ENCODE results near the gene TBX20.
"Not testable (repeated sequence)": the region's sequence is repeated elsewhere in the genome, so short reads cannot be mapped to it uniquely, and the experiment has no call there.

The TBX20 gene

DNA sequence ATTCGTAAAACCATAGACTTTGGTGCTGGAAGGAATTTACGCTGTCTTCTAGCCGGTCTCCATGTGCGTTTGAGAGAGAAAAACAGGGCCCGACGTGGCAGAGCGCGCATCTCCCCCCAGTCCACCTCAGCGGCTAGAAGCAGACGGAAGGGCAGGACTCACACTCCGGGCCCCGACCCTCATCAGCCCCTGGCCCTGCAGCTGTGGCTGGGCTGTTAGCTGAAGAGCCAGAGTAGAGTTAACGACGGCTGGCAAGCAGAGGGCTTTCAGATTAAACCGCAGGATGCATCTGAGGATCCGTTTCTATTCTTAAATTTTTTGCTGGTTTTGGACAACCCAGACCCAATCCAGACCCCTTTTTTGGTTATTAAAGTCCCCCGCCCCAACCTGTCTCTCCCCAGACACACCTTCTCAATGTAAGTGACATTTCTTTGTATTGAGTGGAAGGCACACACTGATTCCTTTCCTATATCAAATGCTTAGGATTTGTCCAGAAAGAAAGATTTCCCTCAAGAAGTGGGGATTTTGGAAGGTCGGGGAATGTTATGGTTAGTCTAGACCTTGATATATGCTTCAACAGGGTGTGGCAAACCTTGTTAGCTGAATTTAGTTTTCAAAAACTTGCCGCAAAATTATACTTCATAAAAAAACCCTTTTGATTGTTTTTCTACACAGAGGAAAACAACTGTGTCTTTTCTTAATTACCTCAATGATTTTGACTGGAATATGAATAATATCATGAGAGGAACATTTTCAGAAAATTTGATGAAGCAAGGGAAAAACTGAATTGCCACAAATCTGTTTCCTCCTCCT, 1.7 kb upstream of the TBX20 start:
- DNase-seq: no peak

DNA sequence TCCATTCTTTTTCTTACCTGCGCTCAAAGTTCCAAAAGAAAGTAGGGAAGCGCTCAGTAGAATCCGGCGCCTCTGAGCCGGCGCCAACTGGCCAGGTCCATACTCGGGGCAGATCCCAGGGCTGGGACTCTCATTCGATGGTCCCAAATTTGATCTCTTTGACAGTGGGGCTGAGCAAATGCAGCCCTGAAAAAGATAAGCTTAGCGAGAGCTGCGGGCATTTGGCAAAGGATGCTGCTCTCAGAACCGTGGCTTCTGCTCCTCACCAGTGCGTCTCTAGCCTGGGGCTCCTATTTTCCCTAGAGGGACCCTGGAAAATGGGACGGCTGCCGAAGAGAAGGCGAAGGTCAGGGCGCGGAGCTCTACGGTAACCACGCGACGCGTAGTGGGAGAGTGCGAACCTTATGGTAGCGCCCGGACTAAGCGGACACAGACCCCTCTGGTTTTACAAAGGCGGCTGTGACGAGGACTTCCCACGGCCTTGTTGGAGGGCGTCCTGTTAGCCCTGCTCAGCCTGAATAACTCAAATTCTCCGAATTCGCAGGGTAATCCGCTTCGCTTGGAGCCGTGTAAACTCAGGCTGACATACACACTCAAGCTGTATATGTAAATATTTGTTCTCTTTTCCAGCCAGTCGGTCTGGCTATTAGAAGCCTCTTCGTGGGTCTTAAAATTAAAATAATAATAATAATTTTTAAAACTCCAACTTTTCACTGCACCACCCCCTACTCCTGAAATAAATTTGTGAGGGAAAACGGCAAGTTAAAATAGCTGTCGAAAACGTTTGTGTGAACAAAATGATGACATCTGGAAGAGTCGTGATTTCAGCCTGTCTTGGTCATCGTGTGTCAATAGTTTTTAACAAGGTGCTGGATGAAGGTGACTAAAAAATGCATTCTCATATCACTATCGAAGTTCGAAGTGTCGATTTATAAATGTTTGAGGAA, 869 bp upstream of the TBX20 start:
- no peak for DNase-seq

DNA sequence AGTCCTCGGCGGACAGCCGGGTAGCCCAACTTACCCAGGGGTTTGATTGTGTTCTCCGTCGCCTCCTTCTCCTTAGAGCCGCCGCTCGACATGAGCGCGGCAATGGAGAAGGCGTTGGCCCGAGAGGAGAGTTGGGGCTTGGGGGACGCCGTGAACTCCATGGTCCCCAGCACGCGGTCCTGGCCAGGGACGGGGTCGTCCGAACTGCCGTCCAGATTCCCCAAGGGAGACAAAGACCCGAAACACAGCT, 515 bp downstream of the TBX20 start:
- DNase-seq: no peak

DNA sequence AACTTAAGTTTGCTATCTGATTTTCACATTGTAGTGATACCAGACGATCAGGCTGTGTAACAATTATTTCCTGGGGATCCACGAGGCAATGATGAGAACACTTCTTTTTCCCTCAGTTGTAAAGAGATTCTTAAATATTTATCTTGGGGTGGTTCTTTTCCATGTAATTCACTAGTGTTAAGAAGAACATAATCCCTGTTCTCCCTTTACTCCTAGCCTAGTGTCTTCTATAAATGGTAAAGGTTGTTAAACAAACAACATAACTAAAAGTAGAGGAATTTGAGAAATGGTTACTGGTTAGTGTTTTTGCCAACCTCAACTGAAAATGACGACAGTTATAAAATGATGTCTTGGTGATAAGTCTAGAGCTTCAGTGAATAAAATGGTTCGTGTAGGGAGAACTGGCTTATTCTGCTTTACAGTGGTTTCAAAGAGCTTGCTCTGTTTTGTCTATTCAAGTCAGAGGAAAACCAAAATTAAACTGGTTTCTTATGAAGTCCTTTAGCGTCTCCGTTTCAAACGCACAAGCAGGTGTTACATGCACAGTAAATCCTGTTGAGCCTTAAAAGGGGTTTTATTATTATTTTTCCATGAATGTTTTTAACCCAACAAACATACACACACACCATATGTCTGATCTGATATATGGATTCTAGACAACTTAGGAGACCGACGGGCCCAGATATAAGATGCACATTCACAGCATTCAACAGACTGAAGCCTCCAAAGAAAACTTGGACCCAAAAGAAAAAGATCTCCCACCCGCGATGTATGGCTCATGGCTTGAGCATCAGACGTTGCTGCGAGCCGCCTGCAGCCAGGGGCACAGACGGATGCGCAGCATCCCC, 1.1 kb downstream of the TBX20 start:
- no peak for DNase-seq

DNA sequence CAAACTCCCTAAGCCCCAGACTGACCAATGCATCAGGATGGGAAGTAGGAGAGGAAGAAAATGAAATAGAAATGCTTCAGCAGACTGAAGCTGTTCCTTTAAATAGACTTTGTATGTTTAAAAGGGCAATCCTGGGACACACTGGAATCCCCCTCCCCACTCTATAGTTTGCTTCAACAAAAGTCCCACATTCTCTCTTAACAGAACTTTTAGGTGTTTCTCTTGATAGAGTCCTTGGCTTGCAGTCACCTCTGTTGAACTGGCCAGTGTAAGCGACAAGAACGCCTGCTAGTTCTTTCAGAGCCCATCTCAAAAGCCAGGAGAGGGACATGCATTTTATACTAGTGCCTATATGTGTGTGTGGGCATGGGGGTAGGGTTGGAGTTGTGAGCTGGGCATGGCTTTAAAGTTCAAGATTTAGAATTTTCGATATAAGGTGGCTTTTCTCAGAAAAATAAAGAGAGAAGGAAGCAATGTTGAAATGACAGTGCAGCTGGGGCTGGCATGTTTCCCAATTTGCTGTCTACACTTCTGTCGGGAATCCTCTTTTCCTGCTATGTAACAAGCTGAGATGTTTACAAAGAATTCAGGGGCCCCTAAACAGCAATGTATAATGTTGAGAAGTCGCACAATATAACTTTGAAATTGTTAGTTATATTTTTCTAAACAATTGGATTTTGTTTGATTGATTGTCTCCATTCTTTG, 2.1 kb downstream of the TBX20 start:
- DNase-seq: no peak

DNA sequence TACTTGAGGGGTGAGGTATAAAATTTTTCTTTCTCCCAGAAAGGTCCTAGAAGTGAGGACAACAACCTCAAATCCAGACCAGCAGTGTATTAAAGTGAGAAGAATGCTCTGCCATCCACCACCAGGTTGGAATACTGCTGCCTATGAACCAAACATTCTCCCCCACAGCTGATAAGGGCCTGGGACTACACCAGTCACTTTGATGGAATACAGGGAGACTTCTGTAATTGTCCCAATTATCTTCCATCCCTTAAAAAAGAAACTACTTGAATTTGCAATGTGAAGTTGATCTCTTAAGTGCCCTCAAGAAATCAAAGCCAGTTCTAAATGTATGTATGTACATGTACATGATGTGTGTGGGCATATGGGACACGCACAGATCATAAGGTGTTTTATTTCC, 3.0 kb downstream of the TBX20 start:
- DNase-seq: no peak

DNA sequence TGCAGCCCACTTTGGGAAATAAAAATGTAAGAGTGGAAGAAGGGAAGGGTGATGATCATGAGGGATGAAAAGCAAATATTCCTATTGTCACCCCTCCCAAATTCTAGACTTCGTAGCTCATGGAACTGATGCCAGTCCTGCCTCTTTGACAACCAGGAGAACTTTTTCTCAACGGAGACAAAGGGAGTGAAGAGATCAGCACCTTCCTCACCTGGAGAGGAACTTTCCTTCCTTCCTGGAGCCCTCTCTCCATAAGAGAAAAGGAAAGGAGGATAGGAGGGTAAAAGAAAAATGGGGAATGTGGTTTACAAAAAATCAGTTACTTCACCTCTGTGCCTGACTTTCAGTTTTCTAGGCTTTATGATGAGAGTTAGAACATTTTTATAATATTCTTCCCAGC, 3.4 kb downstream of the TBX20 start:
- no peak for DNase-seq

DNA sequence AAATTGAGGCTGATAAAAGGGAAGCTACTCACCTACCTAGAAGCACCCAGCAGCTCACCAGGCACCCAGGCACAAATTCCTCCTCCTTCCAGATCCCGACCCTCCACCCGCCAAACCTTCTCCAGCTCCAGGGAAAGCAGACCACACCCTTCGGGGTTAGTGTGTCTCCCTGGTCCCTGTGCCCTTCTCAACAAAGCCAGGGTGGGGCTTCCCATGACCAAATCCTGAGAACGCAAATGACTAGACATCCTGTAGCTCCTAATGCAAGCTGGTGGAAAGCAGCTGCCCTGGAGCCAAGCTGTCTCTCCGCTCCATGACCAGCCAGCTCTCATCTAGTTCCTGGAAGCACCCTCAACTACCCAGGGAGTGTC, 4.4 kb downstream of the TBX20 start:
- no peak for DNase-seq

DNA sequence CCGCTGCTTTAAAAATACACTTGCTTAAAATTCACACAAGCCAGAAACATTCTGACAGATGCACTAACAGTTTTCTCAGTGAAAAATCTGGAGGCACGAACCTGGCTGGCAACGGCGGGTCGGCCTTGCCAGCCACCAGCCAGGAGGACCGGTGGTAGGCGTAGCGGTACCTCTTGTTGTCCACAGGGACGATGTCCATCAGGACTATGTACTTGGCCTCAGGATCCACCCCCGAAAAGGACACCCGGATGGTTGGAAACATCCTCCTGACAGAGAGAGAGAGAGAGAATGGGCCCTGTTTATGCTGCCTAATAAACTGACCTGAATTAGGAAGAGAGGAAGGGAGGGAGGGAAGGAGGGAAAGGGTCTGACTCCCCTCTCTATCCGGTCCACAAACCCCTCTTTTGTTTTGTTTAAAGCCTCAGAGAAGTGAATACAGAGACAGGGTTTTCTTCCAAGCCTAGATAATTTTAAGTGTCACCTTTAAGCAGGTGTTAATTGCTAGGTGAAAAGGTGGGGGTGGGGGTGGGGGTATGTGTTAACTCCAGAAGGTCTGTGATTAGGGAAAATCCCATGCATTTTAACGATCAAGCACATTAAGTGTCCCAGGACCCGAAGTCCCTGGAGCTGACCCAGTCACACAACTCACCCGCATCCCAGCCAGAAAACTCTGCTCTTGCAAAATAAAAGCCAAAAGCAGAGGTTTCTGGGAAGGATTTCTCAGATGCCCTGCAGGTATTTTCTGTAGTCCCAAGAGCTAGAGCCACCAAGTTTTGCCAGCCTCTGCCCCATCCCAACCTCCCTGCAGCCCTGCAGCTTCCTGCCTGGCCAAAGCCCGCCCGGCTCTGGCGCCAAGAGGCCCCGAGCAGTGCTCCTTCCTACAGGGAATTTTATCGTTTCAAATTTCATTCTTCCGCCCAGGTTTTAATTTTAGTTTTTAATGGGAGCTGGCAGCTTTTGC, 5.0 kb downstream of the TBX20 start:
- DNase-seq: no peak

DNA sequence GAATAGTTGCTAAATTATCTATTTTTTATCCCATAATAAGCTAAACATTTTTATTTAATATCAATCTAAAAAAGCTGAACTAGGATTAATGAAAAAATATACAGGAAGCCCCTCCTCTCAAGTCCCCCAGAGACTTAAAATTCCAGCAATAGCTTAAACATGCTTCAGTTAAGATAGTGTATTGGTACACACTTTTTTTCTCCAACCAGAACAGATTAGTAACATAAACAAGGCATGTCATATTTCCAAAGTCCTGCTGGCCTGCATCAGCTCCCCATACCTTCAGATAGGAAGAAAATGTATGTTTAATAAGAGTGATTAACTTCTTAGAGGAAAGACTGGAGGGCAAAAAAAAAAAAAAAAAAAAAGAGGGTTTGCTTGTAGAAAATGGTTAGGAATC, 7.1 kb downstream of the TBX20 start:
- no peak for DNase-seq

DNA sequence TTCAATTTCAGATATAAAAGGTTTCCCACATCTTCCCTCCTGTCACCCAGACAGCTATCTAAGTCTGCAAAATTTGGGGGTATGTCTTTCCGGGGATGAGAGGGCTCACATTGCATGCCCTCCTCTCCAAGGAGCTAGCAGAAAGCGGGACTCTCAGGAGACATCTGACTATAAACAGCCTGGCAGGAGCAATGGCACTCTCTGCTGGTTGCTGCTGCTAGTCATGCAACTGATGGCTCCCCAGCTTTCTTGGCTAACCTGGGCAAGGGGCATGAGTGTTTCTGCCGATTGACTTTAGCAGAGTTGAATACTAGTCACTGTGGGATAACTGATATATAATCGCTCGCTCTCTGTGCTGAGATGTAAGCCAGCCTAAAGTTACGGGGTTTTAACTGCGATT, 12.0 kb downstream of the TBX20 start:
- DNase-seq: no peak

DNA sequence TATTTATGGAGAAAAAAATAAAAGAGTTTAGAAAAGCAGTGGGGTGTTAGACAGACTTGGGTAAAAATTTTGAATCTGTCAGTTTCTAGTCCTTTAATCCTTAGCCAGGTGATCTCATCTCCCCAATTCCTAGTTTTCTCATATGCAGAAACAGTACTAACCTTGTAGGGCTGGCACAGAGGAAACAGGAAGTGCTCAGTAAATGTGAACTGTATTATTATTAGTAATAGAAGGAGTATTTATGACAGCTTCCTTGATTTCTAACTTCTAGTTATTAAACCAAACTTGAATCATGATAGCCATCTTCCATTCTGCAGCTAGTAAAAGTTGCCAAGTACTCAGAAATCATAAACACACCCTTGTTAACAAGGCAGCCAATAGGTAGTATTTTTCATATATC, 12.5 kb downstream of the TBX20 start:
- no peak for DNase-seq

DNA sequence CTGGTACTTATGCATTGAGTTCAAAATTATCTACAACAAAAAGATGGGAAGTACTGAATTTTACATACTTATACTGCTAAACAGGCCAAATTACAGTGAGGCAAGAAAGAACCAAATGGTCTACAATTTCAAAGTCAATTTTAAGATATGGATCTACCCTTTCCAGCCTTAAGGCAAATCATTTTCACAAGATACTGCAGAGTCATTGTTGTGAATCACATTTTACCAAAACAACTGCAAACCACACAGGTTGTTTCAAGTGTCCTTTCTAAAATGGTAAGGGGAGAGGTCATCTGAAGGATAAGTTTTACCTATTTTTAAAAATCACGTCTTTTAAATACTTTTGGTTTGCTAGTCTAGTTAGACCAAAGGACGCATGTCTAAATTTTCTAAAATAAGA, 12.9 kb downstream of the TBX20 start:
- DNase-seq: not testable (repeated sequence)

DNA sequence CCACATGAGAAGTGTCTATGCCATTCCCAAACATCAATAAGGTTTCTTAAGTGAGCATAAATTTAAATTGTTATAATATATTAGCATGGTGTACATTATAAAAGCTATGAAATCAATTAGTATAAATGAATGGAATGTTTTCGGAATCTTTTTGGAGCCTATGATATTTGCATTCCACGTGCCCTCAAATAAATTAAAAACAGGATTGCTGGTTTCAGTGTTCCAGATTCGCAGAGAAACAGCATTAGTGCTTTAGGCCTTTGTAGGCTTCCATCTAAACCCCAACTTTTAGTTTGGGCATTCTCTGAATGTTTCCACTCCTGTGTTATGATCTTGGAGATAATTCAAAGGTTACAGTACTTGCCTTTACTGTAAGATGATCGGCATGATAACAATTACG, 15.4 kb downstream of the TBX20 start:
- not testable (repeated sequence) for DNase-seq

DNA sequence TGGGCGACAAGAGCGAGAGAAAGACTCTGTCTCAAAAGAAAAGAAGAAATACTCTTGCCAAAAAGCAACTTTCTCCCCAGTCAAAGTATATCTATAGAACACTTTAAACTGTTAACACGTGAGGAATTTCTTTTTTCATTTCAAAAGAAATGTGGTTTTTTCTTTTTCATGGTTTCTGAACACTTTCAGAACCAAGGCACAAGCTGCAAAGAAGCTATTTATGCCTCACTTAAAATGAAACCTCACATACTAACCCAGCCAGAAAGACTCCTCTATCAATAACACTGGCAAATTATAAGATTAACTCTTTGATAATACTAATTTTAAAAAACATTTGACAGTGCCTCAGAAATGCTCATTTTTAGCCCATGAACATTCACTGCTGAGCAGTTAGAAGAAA, 20.9 kb downstream of the TBX20 start:
- no peak for DNase-seq

DNA sequence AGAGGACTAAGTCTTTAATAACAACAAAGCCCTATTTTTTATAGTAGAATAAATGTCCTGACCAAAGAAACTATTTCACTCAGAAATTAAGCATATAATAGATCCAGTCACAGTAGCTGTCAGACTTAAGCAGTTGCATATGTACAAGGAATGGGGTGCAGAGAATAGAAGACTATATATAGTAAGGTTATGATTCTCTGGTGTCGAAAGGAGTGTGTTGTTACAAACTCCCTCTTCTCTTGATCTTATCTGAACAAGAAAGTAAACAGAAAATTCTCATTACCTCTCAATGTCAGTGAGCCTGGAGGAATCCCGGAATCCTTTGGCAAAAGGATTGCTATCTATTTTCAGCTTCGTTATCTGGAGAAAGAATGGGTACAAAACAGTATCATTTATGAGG, 22.7 kb downstream of the TBX20 start:
- DNase-seq: not testable (repeated sequence)

DNA sequence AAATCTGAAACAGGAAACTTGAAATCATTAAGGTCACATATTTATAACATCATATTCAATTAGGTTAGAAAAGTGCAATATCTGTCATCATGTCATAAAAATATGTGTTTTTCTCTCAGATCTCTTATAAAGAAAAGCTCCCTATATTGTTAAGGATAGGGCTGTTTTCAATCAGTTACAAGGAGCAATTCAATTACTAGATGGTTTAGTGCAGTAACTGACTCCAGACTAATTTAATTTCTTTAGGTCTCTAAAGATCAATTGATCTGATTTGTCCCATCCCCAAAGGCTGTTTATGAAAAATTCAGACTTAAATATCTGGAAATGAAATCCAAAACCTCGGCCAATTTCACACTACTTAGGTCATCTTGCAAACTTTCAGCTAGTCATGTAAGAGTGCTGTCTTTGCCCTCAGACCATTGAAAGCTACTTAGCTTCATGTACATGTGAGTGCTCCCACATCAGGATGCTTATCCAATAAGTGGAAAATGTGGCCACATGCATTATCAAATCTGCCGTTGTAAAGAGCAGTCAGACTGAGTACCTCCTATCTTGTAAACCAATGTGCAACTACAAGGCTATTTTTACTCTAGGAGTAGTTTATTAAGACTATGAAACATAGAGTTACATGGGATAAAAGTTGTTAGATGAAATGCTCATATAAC, 24.7 kb downstream of the TBX20 start:
- not testable (repeated sequence) for DNase-seq

DNA sequence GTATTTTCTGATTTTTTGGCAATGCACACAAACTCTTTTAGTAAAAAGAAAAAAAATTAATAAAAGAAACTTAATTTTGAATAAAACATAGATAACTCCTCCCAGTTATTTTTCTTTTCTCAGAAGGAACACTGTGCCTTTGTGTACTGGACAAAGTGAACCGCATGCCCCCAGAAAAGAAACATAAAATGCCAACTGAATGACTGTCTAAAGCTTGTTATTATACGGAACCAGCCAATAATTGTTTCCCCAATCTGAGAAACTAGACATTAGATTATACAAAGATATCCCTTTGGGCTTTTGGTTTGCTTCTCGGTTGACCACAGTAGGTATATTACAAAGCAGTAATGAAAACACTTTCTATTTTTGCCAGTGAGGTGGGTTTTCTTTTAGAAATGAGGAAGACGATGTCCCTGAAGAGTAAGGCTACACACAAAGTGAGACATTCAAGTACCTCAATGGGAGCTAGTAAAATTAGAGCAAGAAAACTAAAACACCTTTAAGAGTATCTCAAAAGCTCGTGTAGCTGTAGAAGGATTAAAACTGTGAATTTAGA, 25.3 kb downstream of the TBX20 start:
- DNase-seq: not testable (repeated sequence)

DNA sequence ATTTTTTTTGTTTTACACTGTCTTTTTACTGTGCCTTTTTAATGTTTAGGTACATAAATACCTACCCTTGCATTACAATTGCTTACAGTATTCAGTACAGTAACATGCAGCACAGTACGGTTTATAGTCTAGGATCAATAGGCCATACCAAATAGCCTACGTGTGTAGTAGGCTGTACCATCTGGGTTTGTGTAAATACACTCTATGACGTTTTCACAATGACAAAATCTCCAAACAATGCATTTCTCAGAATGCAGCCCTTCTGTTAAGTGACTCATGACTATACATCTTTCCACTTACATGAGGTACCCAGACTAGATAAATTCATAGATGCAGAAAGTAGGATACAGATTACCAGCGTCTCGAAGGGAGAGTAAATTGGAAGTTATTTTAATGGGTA, 26.5 kb downstream of the TBX20 start:
- not testable (repeated sequence) for DNase-seq

DNA sequence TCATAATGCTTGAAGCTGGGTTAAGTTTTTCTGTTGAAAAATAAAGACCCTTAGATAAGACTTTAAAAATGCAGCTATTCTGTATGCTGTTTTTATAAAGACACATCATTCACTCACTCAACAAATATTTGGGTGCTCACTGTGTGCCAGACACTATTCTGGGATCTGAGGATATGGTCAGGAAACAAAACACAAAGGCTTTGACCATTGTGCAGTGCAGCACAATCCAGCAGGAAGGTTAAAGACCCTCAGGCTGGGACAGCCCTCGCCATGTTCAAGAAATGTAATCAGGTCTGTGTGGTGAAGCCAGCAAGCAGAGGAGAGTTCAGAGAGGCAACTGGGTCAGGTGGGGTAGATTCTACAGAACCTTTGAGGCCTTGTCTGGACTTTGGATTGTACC, 31.5 kb downstream of the TBX20 start:
- not testable (repeated sequence) for DNase-seq

DNA sequence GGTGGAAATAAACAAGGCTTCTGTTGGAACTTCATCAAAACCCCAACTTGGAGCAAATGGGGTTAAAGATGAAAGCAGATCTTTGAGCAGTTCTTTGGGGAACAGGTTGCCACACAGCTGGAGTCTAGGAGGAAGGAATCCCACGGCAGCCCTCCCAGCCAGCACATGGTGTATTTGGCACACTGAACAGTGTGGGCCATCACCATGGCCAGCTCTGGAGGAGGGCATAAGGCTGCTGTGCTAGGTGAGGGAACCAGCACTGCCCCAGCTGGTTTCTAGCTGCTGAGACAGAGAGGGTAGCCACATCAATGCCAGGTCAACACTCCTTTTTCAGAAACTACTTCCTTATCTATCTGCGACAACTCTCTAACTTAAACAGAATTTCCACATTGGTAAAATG, 33.7 kb downstream of the TBX20 start:
- not testable (repeated sequence) for DNase-seq
